H9 (cell line): ENCODE results near the gene NRCAM. TPM values are rescaled to one million over a fixed set of nuclear protein-coding genes. Genes with fewer than 3 reads are reported as not detected.

ENCODE experiments used
- DNase-seq: peaks from one replicate; pipeline ENCODE4 v3.0.0-alpha.2; 2017
- H2AFZ ChIP-seq: one replicate; pipeline ENCODE4 v1.6.1; 2013; ENCODE audit warnings: mild to moderate bottlenecking, low read length, control low read depth, moderate library complexity
- H2AK5ac ChIP-seq: 2 replicates; pipeline ENCODE4 v1.6.1; 2013; ENCODE audit warnings: low read length, control low read depth, mixed read lengths; ENCODE audit not compliant: insufficient read length
- H2BK120ac ChIP-seq: one replicate; pipeline ENCODE4 v1.6.1; 2013; ENCODE audit warnings: low read depth, mild to moderate bottlenecking, low read length, control low read depth, inconsistent platforms; ENCODE audit not compliant: poor library complexity, severe bottlenecking
- H2BK12ac ChIP-seq: 2 replicates; pipeline ENCODE4 v1.6.1; 2013; ENCODE audit warnings: low read length, control low read depth, mixed read lengths, low read depth; ENCODE audit not compliant: insufficient read length
- H2BK15ac ChIP-seq: 2 replicates; pipeline ENCODE4 v1.6.1; 2013; ENCODE audit warnings: low read depth, low read length, control low read depth
- H2BK20ac ChIP-seq: one replicate; pipeline ENCODE4 v1.6.1; 2013; ENCODE audit warnings: low read depth, mild to moderate bottlenecking, low read length, control low read depth, inconsistent platforms; ENCODE audit not compliant: poor library complexity, severe bottlenecking
- H2BK5ac ChIP-seq: 2 replicates; pipeline ENCODE4 v1.6.1; 2013; ENCODE audit warnings: low read length, control low read depth, mixed read lengths; ENCODE audit not compliant: insufficient read length
- H3K14ac ChIP-seq: 2 replicates; pipeline ENCODE4 v1.6.1; 2013; ENCODE audit warnings: low read length, control low read depth; ENCODE audit not compliant: insufficient read depth
- H3K18ac ChIP-seq: 2 replicates; pipeline ENCODE4 v1.6.1; 2013; ENCODE audit warnings: low read depth, mild to moderate bottlenecking, mixed read lengths, low read length, control low read depth; ENCODE audit not compliant: insufficient read length
- H3K23ac ChIP-seq: 2 replicates; pipeline ENCODE4 v1.6.1; 2013; ENCODE audit warnings: low read length, control low read depth, mixed read lengths, low read depth; ENCODE audit not compliant: insufficient read length
- H3K23me2 ChIP-seq: 2 replicates; pipeline ENCODE4 v1.6.1; 2013; ENCODE audit warnings: low read depth, mild to moderate bottlenecking, mixed read lengths, low read length, control low read depth; ENCODE audit not compliant: insufficient read length, poor library complexity, severe bottlenecking
- H3K27ac ChIP-seq: 2 replicates; pipeline ENCODE4 v1.5.1; 2013; ENCODE audit warnings: low read length, control low read depth, mixed read lengths, low read depth; ENCODE audit not compliant: insufficient read length
- H3K27me3 ChIP-seq: 2 replicates; pipeline ENCODE4 v1.6.1; 2013; ENCODE audit warnings: low read length, control low read depth, inconsistent platforms; ENCODE audit not compliant: insufficient read depth
- H3K4ac ChIP-seq: 2 replicates; pipeline ENCODE4 v1.6.1; 2013; ENCODE audit warnings: low read depth, mild to moderate bottlenecking, control low read depth, inconsistent platforms, low read length, moderate library complexity
- H3K4me1 ChIP-seq: 2 replicates; pipeline ENCODE4 v1.6.1; 2013; ENCODE audit warnings: low read length, control low read depth, inconsistent platforms; ENCODE audit not compliant: insufficient read depth
- H3K4me2 ChIP-seq: 2 replicates; pipeline ENCODE4 v1.6.1; 2013; ENCODE audit warnings: low read length, control low read depth, mixed read lengths; ENCODE audit not compliant: insufficient read length, insufficient read depth
- H3K56ac ChIP-seq: 2 replicates; pipeline ENCODE4 v1.6.1; 2013; ENCODE audit warnings: low read depth, mild to moderate bottlenecking, mixed read lengths, low read length, control low read depth; ENCODE audit not compliant: insufficient read length
- H3K79me1 ChIP-seq: 2 replicates; pipeline ENCODE4 v1.6.1; 2013; ENCODE audit warnings: low read depth, mild to moderate bottlenecking, moderate library complexity, low read length, control low read depth, inconsistent platforms; ENCODE audit not compliant: insufficient read depth, poor library complexity, severe bottlenecking
- H3K79me2 ChIP-seq: 2 replicates; pipeline ENCODE4 v1.6.1; 2013; ENCODE audit warnings: low read length, control low read depth, inconsistent platforms; ENCODE audit not compliant: insufficient read depth
- H3K9ac ChIP-seq: 2 replicates; pipeline ENCODE4 v1.6.1; 2013; ENCODE audit warnings: low read length, control low read depth, mixed read lengths; ENCODE audit not compliant: insufficient read length; ENCODE audit errors: extremely low read depth
- H3K9me3 ChIP-seq: one replicate; pipeline ENCODE4 v1.6.1; 2013; ENCODE audit warnings: low read depth, low read length, inconsistent platforms; ENCODE audit not compliant: control insufficient read depth
- H3T11ph ChIP-seq: one replicate; pipeline ENCODE4 v1.6.1; 2013; ENCODE audit warnings: mild to moderate bottlenecking, low read length, control low read depth, inconsistent platforms
- H4K20me1 ChIP-seq: one replicate; pipeline ENCODE4 v1.6.1; 2013; ENCODE audit not compliant: control insufficient read depth, insufficient read length, insufficient read depth
- H4K5ac ChIP-seq: 2 replicates; pipeline ENCODE4 v1.6.1; 2013; ENCODE audit warnings: low read depth, mild to moderate bottlenecking, mixed read lengths, low read length, control low read depth; ENCODE audit not compliant: insufficient read length
- H4K8ac ChIP-seq: replicated peaks from 2 replicates; pipeline ENCODE4 v1.6.1; 2013; ENCODE audit warnings: low read length, control low read depth, mixed read lengths, low read depth; ENCODE audit not compliant: insufficient read length
- H4K91ac ChIP-seq: 2 replicates; pipeline ENCODE4 v1.6.1; 2013; ENCODE audit warnings: low read depth, mild to moderate bottlenecking, moderate library complexity, mixed read lengths, low read length, control low read depth; ENCODE audit not compliant: insufficient read length
- H3K27ac Mint-ChIP-seq, 3 experiments: 2 replicates in 2 of 3; 3 replicates in 1 of 3; pipeline ENCODE4 v1.8.0; 2020 to 2021; ENCODE audit warnings: mixed read lengths in 3 of 3, mild to moderate bottlenecking in 1 of 3, moderate library complexity in 1 of 3
- H3K27me3 Mint-ChIP-seq: 2 replicates; pipeline ENCODE4 v1.8.0; 2021; ENCODE audit warnings: low read depth, mild to moderate bottlenecking, moderate library complexity, mixed read lengths
- H3K36me3 Mint-ChIP-seq, 3 experiments: 2 replicates in 2 of 3; 3 replicates in 1 of 3; pipeline ENCODE4 v1.8.0; 2020 to 2021; ENCODE audit warnings: low read depth in 3 of 3, mixed read lengths in 3 of 3; ENCODE audit not compliant: insufficient read depth in 1 of 3
- H3K4me1 Mint-ChIP-seq, 2 experiments: 2 replicates each; pipeline ENCODE4 v1.8.0; 2020; ENCODE audit warnings: mixed read lengths in 2 of 2
- H3K4me3 Mint-ChIP-seq, 2 experiments: 2 replicates in 1 of 2; 3 replicates in 1 of 2; pipeline ENCODE4 v1.8.0; 2020 to 2021; ENCODE audit warnings: mild to moderate bottlenecking in 2 of 2, mixed read lengths in 2 of 2, moderate library complexity in 1 of 2
- H3K9me3 Mint-ChIP-seq, 2 experiments: 2 replicates in 1 of 2; 3 replicates in 1 of 2; pipeline ENCODE4 v1.8.0; 2020; ENCODE audit warnings: mild to moderate bottlenecking in 2 of 2, mixed read lengths in 2 of 2, moderate library complexity in 1 of 2
- CTCF ChIP-seq: fragments of 200-600 bp; sonication (generic); conservative IDR thresholded peaks from 3 replicates; pipeline ENCODE4 v1.8.0; 2021; ENCODE audit warnings: antibody characterized with exemption, mild to moderate bottlenecking
- WGBS: extraction: QIAGEN DNeasy Blood & Tissue Kit; methylation state at CpG from one replicate; pipeline ENCODE4 v1.1.7; 2013; ENCODE audit warnings: missing lambda C conversion rate, low lambda C conversion rate, mixed read lengths; ENCODE audit not compliant: insufficient read length; ENCODE audit errors: extremely low coverage; 5-methylcytosine and 5-hydroxymethylcytosine counted together
- total RNA-seq: library from RNA; stranded (reverse); gene quantifications from 2 replicates; pipeline ENCODE4 v1.2.1, GENCODE V29; 2021

Gene NRCAM
- total RNA-seq, 1 experiment from 2014 or later: 2.3 TPM

DNA sequence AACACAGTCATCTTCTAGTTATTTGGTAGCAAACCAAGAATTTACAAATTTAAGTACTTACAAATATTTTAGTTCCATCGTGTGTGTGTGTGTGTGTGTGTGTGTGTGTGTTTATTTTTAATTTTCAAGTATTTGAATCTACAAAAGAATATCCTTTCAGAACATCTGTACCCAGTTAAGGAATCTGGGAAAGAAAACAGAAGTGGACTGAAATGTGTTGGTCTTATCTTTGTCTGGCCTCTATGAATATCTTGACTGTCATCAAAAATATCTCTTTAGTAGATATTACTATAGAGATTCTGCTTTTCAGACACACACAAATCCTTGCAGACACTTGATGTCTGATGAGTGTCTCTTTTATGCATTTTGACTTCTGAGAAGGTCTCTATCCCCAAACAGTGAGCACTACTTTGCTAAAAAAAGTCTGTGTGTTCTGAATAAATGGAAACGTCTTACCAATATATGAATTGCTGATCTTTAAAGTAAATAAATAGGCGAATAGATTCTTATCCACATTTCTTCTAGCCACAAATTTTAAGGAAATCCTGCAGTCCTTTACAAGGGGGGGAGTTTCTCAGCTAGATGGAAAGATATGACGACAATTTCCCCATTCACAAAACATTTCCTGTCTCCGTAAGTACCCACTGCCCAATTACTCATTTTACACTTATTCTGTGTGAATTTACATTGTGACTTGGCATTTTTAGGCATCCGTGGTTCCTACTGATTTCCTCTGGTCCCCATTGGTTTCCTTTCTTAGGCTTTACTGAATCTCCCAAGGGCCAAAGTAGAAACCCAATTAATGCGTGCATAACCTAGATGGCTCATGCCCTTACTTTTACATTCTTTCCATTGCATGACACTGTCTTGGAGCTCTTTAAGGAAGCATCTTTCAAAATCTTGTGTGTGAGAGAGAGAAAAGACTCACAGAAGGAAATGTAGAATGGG lies 36.0 kb downstream of the NRCAM start:
- no peak overlapping the region for H4K5ac ChIP-seq
- no peak overlapping the region for H3K9ac ChIP-seq
- H3T11ph ChIP-seq: no peak overlapping the region
- H3K23me2 ChIP-seq: no peaks in the 10 kb centered on the region
- H2AFZ ChIP-seq: no peak overlapping the region
- H3K14ac ChIP-seq: no peak overlapping the region
- Mint-ChIP-seq H3K4me3 (no peak overlapping the region), H3K9me3 (no peaks in the 10 kb centered on the region), H3K4me1 (peaks cover 0 to 5% of the 10 kb centered on the region in 2 experiments; a peak in 2 of 4 replicates), H3K27ac (no peak overlapping the region), H3K27me3 (no peaks in the 10 kb centered on the region), H3K36me3 (no peaks in the 10 kb centered on the region)
- H3K4me1 ChIP-seq: no peaks in the 10 kb centered on the region; the same call in 1 of the 2 replicates
- H3K27me3 ChIP-seq: no peaks in the 10 kb centered on the region
- no peak overlapping the region for H2AK5ac ChIP-seq
- H3K56ac ChIP-seq: no peak overlapping the region
- TF ChIP-seq CTCF: no peak
- no peak overlapping the region for H2BK120ac ChIP-seq
- no CpG with 5 or more reads among the region's 7 CpGs for WGBS
- no peak overlapping the region for H2BK20ac ChIP-seq
- no peak overlapping the region for H3K23ac ChIP-seq
- H4K91ac ChIP-seq: no peak overlapping the region
- H2BK15ac ChIP-seq: no peak overlapping the region
- no peak overlapping the region for H2BK12ac ChIP-seq
- DNase-seq: no peak
- no peaks in the 10 kb centered on the region for H3K79me1 ChIP-seq
- H3K4ac ChIP-seq: no peak overlapping the region
- H3K27ac ChIP-seq: no peak overlapping the region
- no peaks in the 10 kb centered on the region for H3K9me3 ChIP-seq
- H3K4me2 ChIP-seq: no peak overlapping the region
- H2BK5ac ChIP-seq: no peak overlapping the region
- no peak overlapping the region for H3K18ac ChIP-seq
- no peaks in the 10 kb centered on the region for H4K20me1 ChIP-seq
- H4K8ac ChIP-seq: no peak overlapping the region
- H3K79me2 ChIP-seq: no peaks in the 10 kb centered on the region
